Heart right ventricle (tissue), 16 donors: ENCODE data around the gene LMNA. TPM values are rescaled to one million over a fixed set of nuclear protein-coding genes. Genes with fewer than 3 reads are reported as not detected.

Experiments used
- ATAC-seq, 8 donors: fragments of 200-7000 bp; cut with Tn5 transposase; one replicate each; pipeline ENCODE4 v1.9.1; 2020; ENCODE audit warnings: mild to moderate bottlenecking in 8 of 8, moderate library complexity in 8 of 8, moderate number of reproducible peaks in 1 of 8
- DNase-seq, 2 donors: peaks; one replicate each; pipeline ENCODE4 v3.0.0-alpha.2; 2020
- H3K27ac ChIP-seq, 10 donors: fragments of 200-600 bp; sonication (generic) in 2 of 10; one replicate each; pipeline versions ENCODE4 v1.5.0 to v1.8.0; 2020 to 2022; ENCODE audit warnings: mild to moderate bottlenecking in 3 of 10
- H3K27me3 ChIP-seq, 7 donors: fragments of 200-600 bp; one replicate each; pipeline ENCODE4 v1.8.0; 2021 to 2022; ENCODE audit warnings: mild to moderate bottlenecking in 2 of 7
- H3K36me3 ChIP-seq, 9 donors: fragments of 200-600 bp; sonication (generic) in 1 of 9; one replicate each; pipeline versions ENCODE4 v1.5.0 to v1.8.0; 2020 to 2022; ENCODE audit warnings: mild to moderate bottlenecking in 2 of 9
- H3K4me1 ChIP-seq, 9 donors: fragments of 200-600 bp; sonication (generic) in 1 of 9; one replicate each; pipeline versions ENCODE4 v1.5.0 to v1.8.0; 2020 to 2022; ENCODE audit warnings: mild to moderate bottlenecking in 4 of 9
- H3K4me3 ChIP-seq, 10 donors: fragments of 200-600 bp; sonication (generic) in 2 of 10; one replicate each; pipeline versions ENCODE4 v1.5.0 to v1.8.0; 2020 to 2022; ENCODE audit warnings: mild to moderate bottlenecking in 7 of 10, moderate library complexity in 2 of 10
- H3K9me3 ChIP-seq, 11 donors: fragments of 200-600 bp in 10 of 11; sonication (generic) in 2 of 11; one replicate each; pipeline versions ENCODE4 v1.5.0 to v1.8.0; 2013 to 2022; ENCODE audit warnings: mild to moderate bottlenecking in 2 of 11, control low read depth in 1 of 11, moderate library complexity in 1 of 11
- WGBS, 2 donors: extraction: QIAGEN DNeasy Blood & Tissue Kit; methylation state at CpG; one replicate each; pipeline ENCODE4 v1.1.7; 2013; ENCODE audit warnings: inconsistent platforms in 1 of 2; 5-methylcytosine and 5-hydroxymethylcytosine counted together
- intact Hi-C, 10 donors: fragments of 100-400 bp; cut with DNase I; formaldehyde crosslinking; loops; one replicate each; pipeline versions ENCODE4 v1.11.1 to v1.14.2; 2022
- polyA plus RNA-seq, 2 donors: library from polyadenylated mRNA; stranded (reverse); fragments of 200-250 nt; gene quantifications; one replicate each; pipeline ENCODE4 v1.2.3, GENCODE V29; 2013
- total RNA-seq, 10 donors: library from RNA; stranded (reverse); fragmentation: NEBNext Ultra II Directional in 3 of 10; extraction: Animal tissue kit (Norgen Biotek cat#: 25700) in 3 of 10; gene quantifications; one replicate each; pipeline versions ENCODE4 v1.2.1 to v1.2.4, GENCODE V29; 2021 to 2023
- TF ChIP-seq, protein P1 (sequence below), 9 donors: fragments of 200-600 bp; sonication (generic) in 2 of 9; IDR thresholded peaks; one replicate each; pipeline versions ENCODE4 v1.5.0 to v1.8.0; 2021 to 2022; ENCODE audit warnings: antibody characterized with exemption in 9 of 9, mild to moderate bottlenecking in 5 of 9, moderate library complexity in 1 of 9
- donor health status: Arrhythmogenic right ventricular cardiomyopathy.
- donor health status: ischemic (EF 13 %, LVEDD 7.1; RV severe dilation, severe dysfunction).
- donor health status: healthy with polysubstance abuse.
- donor health status: DM: no; HTN: yes; CAD: no.
- donor health status: DM: no; HTN: no; CAD: no.
- donor health status: ischemic (EF 25% LVEDD 6.9; RV normal size, moderate dysfunction).
- donor health status: ischemic (EF 25% LVEDD 5.7; RV mildly dilated, moderate dysfunction).
- donor health status: healthy.
- donor health status: DM: yes; HTN: yes; CAD: no.
- donor health status: Ischemic cardiomyopathy.
- donor health status: ischemic (EF 35%, LVEDD 5.7; RV mildly dilated, moderate dysfunction).
- donor health status: nonischemic (EF 11% LVEDD 7.7; RV severe dilation, severe dysfunction).
- donor health status: DM: yes; HTN: yes; CAD: no.
- donor health status: PGD.
- donor health status: ischemic (EF 29% LVEDD 5.4; RV normal size, mild dysfunction).
- donor health status: nonischemic (EF 23%, LVEDD 6.1; RV moderate dilation, normal function).

The LMNA gene
- total and polyA plus RNA-seq, 12 donors, result 213 to 554 (median 277) TPM

DNA sequence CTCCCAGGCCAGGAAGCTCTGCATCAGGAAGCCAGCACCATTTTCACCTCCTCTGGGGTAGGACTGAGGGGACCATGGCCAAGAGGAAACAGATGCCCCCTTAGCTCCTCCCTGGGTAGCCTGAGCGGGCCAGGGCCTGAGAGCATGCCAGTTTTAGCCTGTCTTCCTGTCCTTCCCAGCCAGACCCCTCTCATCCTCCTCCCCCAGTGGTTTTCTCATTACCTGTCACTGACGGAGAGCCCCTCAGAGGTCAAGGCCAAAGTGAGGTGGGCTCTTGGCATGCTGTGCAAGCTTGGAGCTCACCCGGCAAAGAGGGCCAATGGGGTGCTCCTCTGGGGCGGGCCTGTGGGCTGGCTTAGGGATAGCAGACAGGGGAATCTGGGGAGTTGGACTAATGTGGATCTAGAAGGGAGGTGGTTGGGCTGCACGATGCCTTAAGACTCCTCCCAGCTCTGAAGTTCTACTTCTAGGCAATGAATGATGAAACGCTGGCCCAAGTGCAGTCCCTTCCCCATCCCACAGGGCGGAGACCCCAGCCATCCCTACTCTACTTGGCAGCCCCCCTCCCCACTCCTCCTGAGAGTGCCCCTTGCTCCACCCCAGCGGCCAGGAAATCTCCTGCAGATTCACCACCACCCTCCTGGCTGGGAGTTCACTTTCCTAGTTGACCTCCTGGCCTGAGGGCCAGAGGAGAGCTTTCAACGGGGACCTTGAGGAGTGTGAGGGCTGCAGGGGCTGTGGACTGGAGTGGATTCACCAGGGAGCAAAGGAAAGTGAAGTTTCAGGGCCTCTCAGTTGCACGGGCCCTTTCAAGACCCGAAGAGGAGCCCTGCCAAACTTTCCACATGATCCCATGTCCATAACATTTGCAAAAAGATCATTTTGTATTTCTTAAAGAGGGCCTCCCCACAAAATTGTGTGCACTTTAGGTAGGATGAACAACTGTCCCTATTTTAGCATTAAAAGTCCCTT, 9.4 kb upstream of the LMNA start:
- H3K27ac ChIP-seq, result peak overlapping the region; percentile 80 to 98 (median 95)
- WGBS, 2 donors, result 53 to 59% methylated on average over 11 of the region's 11 CpGs
- no peaks in the 10 kb centered on the region for H3K27me3 ChIP-seq
- no peaks in the 10 kb centered on the region for H3K36me3 ChIP-seq
- TF ChIP-seq, protein P1, sequence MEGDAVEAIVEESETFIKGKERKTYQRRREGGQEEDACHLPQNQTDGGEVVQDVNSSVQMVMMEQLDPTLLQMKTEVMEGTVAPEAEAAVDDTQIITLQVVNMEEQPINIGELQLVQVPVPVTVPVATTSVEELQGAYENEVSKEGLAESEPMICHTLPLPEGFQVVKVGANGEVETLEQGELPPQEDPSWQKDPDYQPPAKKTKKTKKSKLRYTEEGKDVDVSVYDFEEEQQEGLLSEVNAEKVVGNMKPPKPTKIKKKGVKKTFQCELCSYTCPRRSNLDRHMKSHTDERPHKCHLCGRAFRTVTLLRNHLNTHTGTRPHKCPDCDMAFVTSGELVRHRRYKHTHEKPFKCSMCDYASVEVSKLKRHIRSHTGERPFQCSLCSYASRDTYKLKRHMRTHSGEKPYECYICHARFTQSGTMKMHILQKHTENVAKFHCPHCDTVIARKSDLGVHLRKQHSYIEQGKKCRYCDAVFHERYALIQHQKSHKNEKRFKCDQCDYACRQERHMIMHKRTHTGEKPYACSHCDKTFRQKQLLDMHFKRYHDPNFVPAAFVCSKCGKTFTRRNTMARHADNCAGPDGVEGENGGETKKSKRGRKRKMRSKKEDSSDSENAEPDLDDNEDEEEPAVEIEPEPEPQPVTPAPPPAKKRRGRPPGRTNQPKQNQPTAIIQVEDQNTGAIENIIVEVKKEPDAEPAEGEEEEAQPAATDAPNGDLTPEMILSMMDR (IDR thresholded peaks at IDR 0.05), result no peak
- intact Hi-C loops, result no loop called here
- H3K9me3 ChIP-seq, result no peaks in the 10 kb centered on the region
- DNase-seq (no peak), ATAC-seq (peak in 1 of 8 donors; percentile 5)
- peaks cover 47 to 85% (median 71%) of the 10 kb centered on the region in 9 donors for H3K4me1 ChIP-seq
- H3K4me3 ChIP-seq, result peak overlapping the region in 9 of 10 donors; percentile 22 to 54 (median 46)

DNA sequence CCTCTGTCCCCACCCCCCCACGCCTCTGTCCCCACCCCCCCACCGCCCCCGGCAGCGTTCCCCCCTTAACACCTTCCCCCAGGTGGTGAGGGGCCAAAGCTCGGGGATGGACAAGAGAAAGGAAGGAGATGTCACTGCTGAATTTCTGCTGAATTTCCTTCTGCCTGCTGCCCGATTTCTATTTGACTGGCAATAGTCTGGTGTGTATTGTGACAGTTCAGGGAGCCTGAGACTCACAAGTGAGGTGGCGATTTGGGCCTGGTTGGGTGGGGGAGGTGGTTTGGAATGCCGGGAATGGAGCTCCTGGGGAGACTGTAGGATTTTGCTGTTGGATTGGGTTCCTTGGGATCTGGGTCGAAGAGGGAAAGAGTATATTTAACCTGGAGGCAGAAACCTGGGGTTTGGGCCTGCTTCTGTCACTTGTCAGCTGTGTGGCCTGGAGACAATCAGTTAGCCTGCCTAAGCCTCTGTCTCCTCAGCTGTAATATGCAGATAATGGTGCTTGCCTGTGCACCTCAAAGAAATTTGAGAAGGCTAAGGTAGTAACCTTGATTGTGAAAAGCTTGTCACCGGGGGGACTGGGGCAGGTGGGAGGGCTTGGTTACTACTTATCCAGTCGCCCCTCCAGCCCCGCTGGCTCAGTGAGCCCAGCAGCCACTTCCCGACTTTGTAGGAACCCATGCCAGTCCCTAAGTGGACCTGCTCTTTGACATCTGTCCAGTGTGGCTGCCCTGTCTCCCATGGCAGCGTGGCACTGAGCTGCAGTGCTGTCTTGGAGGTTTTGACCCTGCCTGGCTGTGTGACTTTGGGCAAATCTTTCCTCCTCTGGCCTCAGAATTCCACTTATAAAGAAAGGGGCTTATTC, 7.7 kb upstream of the LMNA start:
- TF ChIP-seq, protein P1 (IDR thresholded peaks at IDR 0.05), result no peak
- H3K9me3 ChIP-seq, result no peaks in the 10 kb centered on the region
- no peaks in the 10 kb centered on the region for H3K36me3 ChIP-seq
- no peaks in the 10 kb centered on the region for H3K27me3 ChIP-seq
- intact Hi-C loops, result loop anchor here in 1 of 10 donors (2.0 kb wide), 1 partner anchor 16 kb away; no protein-coding TSS in a partner anchor
- peaks cover 44 to 74% (median 63%) of the 10 kb centered on the region in 9 donors for H3K4me1 ChIP-seq
- WGBS, 2 donors, result 26 to 30% methylated on average over 14 of the region's 14 CpGs
- peak overlapping the region; percentile 80 to 98 (median 95) for H3K27ac ChIP-seq
- DNase-seq (peak in 1 of 2 donors; percentile 54), ATAC-seq (peak in 3 of 8 donors; percentile 1 to 36 (median 30))
- H3K4me3 ChIP-seq, result peak overlapping the region in 8 of 10 donors; percentile 12 to 54 (median 48)

- no peaks in the 10 kb centered on the region for H3K27me3 ChIP-seq
- 87 to 90% methylated on average over 3 of the region's 3 CpGs for WGBS, 2 donors
- H3K36me3 ChIP-seq, result no peaks in the 10 kb centered on the region
- no peak for ATAC-seq
- intact Hi-C loops, result no loop called here
- no peak overlapping the region for H3K4me3 ChIP-seq
- TF ChIP-seq, protein P1 (IDR thresholded peaks at IDR 0.05), result no peak
- peak overlapping the region in 8 of 10 donors; percentile 92 to 98 (median 95) for H3K27ac ChIP-seq
- no peak for DNase-seq
- H3K4me1 ChIP-seq, result peaks cover 35 to 69% (median 52%) of the 10 kb centered on the region in 9 donors
- no peaks in the 10 kb centered on the region for H3K9me3 ChIP-seq
Measured at GRCh38 chr1:156108057-156108456, 6.5 kb upstream of the LMNA start.
